Spleen (tissue), 11 donors: ENCODE results near the gene RBM10. TPM values are rescaled to one million over a fixed set of nuclear protein-coding genes. Genes with fewer than 3 reads are reported as not detected.

ENCODE experiments used
- DNase-seq: peaks from one replicate; pipeline ENCODE4 v3.0.0-alpha.2; 2020
- H3K27ac ChIP-seq, 8 donors: fragments of 200-600 bp; sonication (generic) in 7 of 8; 1 replicate in 4 of 8; 2 replicates in 4 of 8; pipeline versions ENCODE4 v1.5.0 to v1.8.0; 2016 to 2021; ENCODE audit warnings: inconsistent platforms in 4 of 8, mild to moderate bottlenecking in 4 of 8, moderate library complexity in 1 of 8
- H3K27me3 ChIP-seq, 7 donors: fragments of 200-600 bp; sonication (generic) in 6 of 7; replicated peaks in 1 of 7; 1 replicate in 4 of 7; 2 replicates in 3 of 7; pipeline versions ENCODE4 v1.5.0 to v1.8.0; 2016 to 2021; ENCODE audit warnings: inconsistent platforms in 3 of 7, mild to moderate bottlenecking in 1 of 7
- H3K36me3 ChIP-seq, 6 donors: fragments of 200-600 bp; sonication (generic) in 5 of 6; 1 replicate in 4 of 6; 2 replicates in 2 of 6; pipeline versions ENCODE4 v1.5.0 to v1.8.0; 2016 to 2021; ENCODE audit warnings: inconsistent platforms in 2 of 6
- H3K4me1 ChIP-seq, 6 donors: fragments of 200-600 bp; sonication (generic) in 5 of 6; 1 replicate in 3 of 6; 2 replicates in 3 of 6; pipeline versions ENCODE4 v1.5.0 to v1.8.0; 2016 to 2021; ENCODE audit warnings: inconsistent platforms in 3 of 6
- H3K4me3 ChIP-seq, 8 donors: fragments of 200-600 bp; sonication (generic) in 7 of 8; 1 replicate in 4 of 8; 2 replicates in 4 of 8; pipeline versions ENCODE4 v1.5.0 to v1.8.0; 2016 to 2021; ENCODE audit warnings: inconsistent platforms in 4 of 8, mild to moderate bottlenecking in 4 of 8, moderate library complexity in 2 of 8
- H3K9me3 ChIP-seq, 8 donors: fragments of 200-600 bp; sonication (generic) in 7 of 8; 1 replicate in 4 of 8; 2 replicates in 4 of 8; pipeline versions ENCODE4 v1.5.0 to v1.8.0; 2016 to 2021; ENCODE audit warnings: inconsistent platforms in 4 of 8
- POLR2A ChIP-seq, 3 donors: fragments of 450-650 bp; IDR thresholded peaks; one replicate each; pipeline ENCODE4 v1.5.1; 2017; ENCODE audit warnings: antibody characterized with exemption in 3 of 3, mild to moderate bottlenecking in 1 of 3
- POLR2AphosphoS5 ChIP-seq, 3 donors: sonication (generic); formaldehyde crosslinking; IDR thresholded peaks; one replicate each; pipeline ENCODE4 v1.5.1; 2017; ENCODE audit warnings: antibody characterized with exemption in 3 of 3
- WGBS, 5 donors: extraction: QIAGEN DNeasy Blood & Tissue Kit in 3 of 5; methylation state at CpG; one replicate each; pipeline versions ENCODE4 v1.1.5 to v1.1.7; 2013 to 2018; 5-methylcytosine and 5-hydroxymethylcytosine counted together
- intact Hi-C: fragments of 100-400 bp; cut with DNase I; formaldehyde crosslinking; loops from one replicate; pipeline ENCODE4 v1.15.0; 2023; ENCODE audit warnings: low total_unique reads
- polyA plus RNA-seq, 3 donors: library from polyadenylated mRNA; stranded (reverse); fragments of 200-250 nt; gene quantifications; one replicate each; pipeline ENCODE4 v1.2.1, GENCODE V29; 2013
- total RNA-seq, 7 donors: library from RNA; depleted of rRNA in 3 of 7; stranded (reverse); fragments of >200 nt in 3 of 7; fragmentation: NEBNext Ultra II Directional in 4 of 7; extraction: Animal tissue kit (Norgen Biotek cat#: 25700) in 4 of 7; gene quantifications; one replicate each; pipeline versions ENCODE4 v1.1.0 to v1.2.1, GENCODE V29; 2016 to 2021
- TF ChIP-seq, protein P1 (sequence below), 11 experiments: fragments of 200-600 bp in 7 of 11; fragments of 450-650 bp in 4 of 11; sonication (generic) in 4 of 11; IDR thresholded peaks in 8 of 11; conservative IDR thresholded peaks in 3 of 11; 1 replicate in 7 of 11; 2 replicates in 4 of 11; pipeline versions ENCODE4 v1.4.0 to v1.8.0; 2016 to 2021; ENCODE audit warnings: antibody characterized with exemption in 11 of 11, inconsistent platforms in 4 of 11, mild to moderate bottlenecking in 1 of 11
- donor health status: healthy with polysubstance abuse.
- donor health status: DM: no; HTN: no; CAD: no; lungs with moderate emphysema.
- donor health status: DM: no; HTN: no; CAD: no.
- donor health status: Bipolar disorder and iron deficiency.
- donor health status: healthy.
- donor health status: DM: no; HTN: no; CAD: no.
- donor health status: DM: yes; HTN: yes; CAD: no.

RBM10 gene
- total and polyA plus RNA-seq, 10 donors, result 21.6 to 38.4 (median 29.7) TPM

DNA sequence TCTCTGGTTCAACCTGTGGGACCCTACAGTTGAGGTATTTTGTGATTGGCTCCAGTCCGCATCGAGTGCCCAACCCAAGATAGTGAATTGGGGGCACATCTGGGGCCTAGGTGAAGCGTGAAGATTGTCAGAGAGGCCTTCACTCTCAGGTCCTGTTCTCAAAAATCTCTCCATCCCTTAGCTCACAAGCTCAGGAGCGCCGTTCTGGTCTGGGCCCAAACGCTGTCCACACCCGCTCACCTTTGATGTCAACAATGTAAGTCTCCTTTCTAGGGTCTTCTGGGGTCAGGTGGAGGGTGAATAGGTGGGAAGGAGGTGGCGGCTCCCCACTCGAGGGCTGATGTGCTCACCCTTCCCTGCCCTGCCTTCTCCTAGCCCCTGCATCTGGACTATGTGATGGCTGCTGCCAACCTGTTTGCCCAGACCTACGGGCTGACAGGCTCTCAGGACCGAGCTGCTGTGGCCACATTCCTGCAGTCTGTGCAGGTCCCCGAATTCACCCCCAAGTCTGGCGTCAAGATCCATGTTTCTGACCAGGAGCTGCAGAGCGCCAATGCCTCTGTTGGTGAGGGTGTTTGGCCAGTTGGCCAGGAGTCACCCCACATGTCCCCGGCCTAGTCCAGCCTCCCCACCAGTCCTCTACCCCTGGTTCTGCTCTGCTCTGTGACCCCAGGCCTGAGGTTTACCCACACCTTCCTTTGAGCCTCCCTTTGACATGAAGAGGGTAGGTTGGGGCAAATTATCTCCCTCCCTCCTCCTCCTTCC is 65.8 kb downstream of the RBM10 start:
- no peak overlapping the region for H3K27ac ChIP-seq
- intact Hi-C loops, result no loop called here
- TF ChIP-seq, protein P1, sequence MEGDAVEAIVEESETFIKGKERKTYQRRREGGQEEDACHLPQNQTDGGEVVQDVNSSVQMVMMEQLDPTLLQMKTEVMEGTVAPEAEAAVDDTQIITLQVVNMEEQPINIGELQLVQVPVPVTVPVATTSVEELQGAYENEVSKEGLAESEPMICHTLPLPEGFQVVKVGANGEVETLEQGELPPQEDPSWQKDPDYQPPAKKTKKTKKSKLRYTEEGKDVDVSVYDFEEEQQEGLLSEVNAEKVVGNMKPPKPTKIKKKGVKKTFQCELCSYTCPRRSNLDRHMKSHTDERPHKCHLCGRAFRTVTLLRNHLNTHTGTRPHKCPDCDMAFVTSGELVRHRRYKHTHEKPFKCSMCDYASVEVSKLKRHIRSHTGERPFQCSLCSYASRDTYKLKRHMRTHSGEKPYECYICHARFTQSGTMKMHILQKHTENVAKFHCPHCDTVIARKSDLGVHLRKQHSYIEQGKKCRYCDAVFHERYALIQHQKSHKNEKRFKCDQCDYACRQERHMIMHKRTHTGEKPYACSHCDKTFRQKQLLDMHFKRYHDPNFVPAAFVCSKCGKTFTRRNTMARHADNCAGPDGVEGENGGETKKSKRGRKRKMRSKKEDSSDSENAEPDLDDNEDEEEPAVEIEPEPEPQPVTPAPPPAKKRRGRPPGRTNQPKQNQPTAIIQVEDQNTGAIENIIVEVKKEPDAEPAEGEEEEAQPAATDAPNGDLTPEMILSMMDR (IDR thresholded peaks at IDR 0.05 in 8 of 11, conservative IDR thresholded peaks at IDR 0.05 in 3 of 11), result no peak
- TF ChIP-seq POLR2AphosphoS5 (IDR thresholded peaks at IDR 0.05), result peak in 1 of 3 donors; percentile 14
- H3K9me3 ChIP-seq, result no peaks in the 10 kb centered on the region
- peak; percentile 58 for DNase-seq
- peaks cover 16 to 100% (median 99%) of the 10 kb centered on the region in 6 donors for H3K36me3 ChIP-seq
- no peaks in the 10 kb centered on the region for H3K27me3 ChIP-seq
- H3K4me3 ChIP-seq, result no peak overlapping the region
- 91 to 97% (median 94%) methylated on average over 5 to 15 of the region's 15 CpGs for WGBS, 5 donors
- no peaks in the 10 kb centered on the region for H3K4me1 ChIP-seq

DNA sequence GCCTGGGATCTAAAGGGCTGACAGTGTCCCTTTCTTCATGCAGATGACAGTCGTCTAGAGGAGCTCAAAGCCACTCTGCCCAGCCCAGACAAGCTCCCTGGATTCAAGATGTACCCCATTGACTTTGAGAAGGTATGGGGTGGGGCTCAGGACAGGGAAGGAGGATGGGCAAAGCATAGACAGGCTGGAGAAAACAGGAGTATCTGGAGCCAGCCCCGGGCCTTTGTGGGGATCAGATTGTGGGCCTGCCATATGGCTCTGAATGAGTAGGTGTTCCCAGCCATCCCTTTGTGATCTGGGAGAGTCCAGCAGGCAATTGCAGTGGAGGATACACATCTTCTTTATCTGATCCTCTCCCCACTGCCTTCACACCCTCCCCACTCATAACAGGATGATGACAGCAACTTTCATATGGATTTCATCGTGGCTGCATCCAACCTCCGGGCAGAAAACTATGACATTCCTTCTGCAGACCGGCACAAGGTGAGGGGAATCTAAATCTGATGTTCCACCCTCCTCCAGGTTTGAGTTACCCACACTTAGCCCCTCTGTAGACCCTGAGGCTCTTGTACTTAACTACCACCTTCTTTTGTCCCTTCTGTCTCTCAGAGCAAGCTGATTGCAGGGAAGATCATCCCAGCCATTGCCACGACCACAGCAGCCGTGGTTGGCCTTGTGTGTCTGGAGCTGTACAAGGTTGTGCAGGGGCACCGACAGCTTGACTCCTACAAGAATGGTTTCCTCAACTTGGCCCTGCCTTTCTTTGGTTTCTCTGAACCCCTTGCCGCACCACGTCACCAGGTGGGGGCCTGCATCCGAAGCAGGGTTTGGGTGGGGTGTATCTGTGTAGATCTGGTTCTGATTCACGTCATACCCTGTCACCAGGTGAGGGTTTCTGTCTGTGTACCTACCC is 67.6 kb downstream of the RBM10 start:
- intact Hi-C loops, result no loop called here
- 92 to 97% (median 95%) methylated on average over 12 of the region's 12 CpGs for WGBS, 5 donors
- H3K36me3 ChIP-seq, result peaks cover 12 to 92% (median 85%) of the 10 kb centered on the region in 6 donors

DNA sequence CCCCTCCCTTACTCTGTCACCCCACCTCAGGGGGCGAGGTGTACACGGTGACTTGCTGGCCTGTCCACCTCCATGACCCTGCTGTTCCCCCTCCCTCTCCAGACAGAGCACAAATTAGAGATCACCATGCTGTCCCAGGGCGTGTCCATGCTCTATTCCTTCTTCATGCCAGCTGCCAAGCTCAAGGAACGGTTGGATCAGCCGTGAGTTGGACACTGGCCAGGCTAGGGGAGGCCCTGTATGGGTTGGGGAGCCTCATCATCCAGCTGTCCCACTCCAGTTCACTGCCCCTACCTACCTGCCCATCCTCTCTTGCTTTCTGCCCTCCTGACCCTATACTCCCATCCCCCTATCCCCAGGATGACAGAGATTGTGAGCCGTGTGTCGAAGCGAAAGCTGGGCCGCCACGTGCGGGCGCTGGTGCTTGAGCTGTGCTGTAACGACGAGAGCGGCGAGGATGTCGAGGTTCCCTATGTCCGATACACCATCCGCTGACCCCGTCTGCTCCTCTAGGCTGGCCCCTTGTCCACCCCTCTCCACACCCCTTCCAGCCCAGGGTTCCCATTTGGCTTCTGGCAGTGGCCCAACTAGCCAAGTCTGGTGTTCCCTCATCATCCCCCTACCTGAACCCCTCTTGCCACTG is 69.5 kb downstream of the RBM10 start:
- peaks cover 5 to 19% (median 14%) of the 10 kb centered on the region in 6 donors for H3K4me1 ChIP-seq
- no peak overlapping the region for H3K27ac ChIP-seq
- TF ChIP-seq, protein P1 (IDR thresholded peaks at IDR 0.05 in 8 of 11, conservative IDR thresholded peaks at IDR 0.05 in 3 of 11), result no peak
- TF ChIP-seq POLR2AphosphoS5 (IDR thresholded peaks at IDR 0.05), result peak in 2 of 3 donors; percentile 21 to 52
- intact Hi-C loops, result no loop called here
- DNase-seq, result peak; percentile 76
- H3K4me3 ChIP-seq, result no peak overlapping the region
- H3K27me3 ChIP-seq, result no peaks in the 10 kb centered on the region
- H3K9me3 ChIP-seq, result no peaks in the 10 kb centered on the region
- peaks cover 6 to 73% (median 67%) of the 10 kb centered on the region in 6 donors for H3K36me3 ChIP-seq
- WGBS, 5 donors, result 90 to 95% (median 93%) methylated on average over 17 to 20 of the region's 20 CpGs

More for the DNA sequence above, 67.6 kb downstream of the RBM10 start:
- H3K27me3 ChIP-seq, result no peaks in the 10 kb centered on the region
- peaks cover 5 to 14% (median 10%) of the 10 kb centered on the region in 6 donors for H3K4me1 ChIP-seq
- no peaks in the 10 kb centered on the region for H3K9me3 ChIP-seq
- H3K4me3 ChIP-seq, result no peak overlapping the region
- TF ChIP-seq, protein P1 (IDR thresholded peaks at IDR 0.05 in 8 of 11, conservative IDR thresholded peaks at IDR 0.05 in 3 of 11), result no peak
- no peak for TF ChIP-seq POLR2A (IDR thresholded peaks at IDR 0.05)
- no peak overlapping the region for H3K27ac ChIP-seq
- DNase-seq, result peak; percentile 65
